ENCODE measurements around the gene KCNAB1. TPM values are rescaled to one million over a fixed set of nuclear protein-coding genes. Genes with fewer than 3 reads are reported as not detected.

The KCNAB1 gene
- total and polyA plus RNA-seq, 2 donors (not counting 3 experiments of a cell fraction or from before 2014, with no cell fraction given): 0.21 TPM; not detected in 1

- no peak for DNase-seq (ENCODE audit: low read depth, low spot score)
- no TSS peak for BruUV-seq (replicated peaks)
- CTCF ChIA-PET: interaction anchor here (0.8 to 2.3 kb wide), 6 partner anchors 9 to 223 kb away, joined by 3 to 17 read pairs (median 6); no protein-coding TSS in a partner anchor
- no peaks in the 10 kb centered on the region for H4K20me1 ChIP-seq (replicated peaks; ENCODE audit: control insufficient read depth, extremely low read depth, insufficient read depth, low read length)
- H3K4me3 ChIP-seq (replicated peaks in 1 of 3; ENCODE audit: insufficient read depth in 1 of 3, low read depth in 1 of 3, low read length in 3 of 3): no peak overlapping the region
- no peaks in the 10 kb centered on the region for H3K27me3 ChIP-seq (ENCODE audit: control insufficient read depth in 2 of 2, insufficient read depth in 2 of 2, low read length in 2 of 2)
- no peak overlapping the region for H2AFZ ChIP-seq (ENCODE audit: low read depth, low read length)
- TF ChIP-seq GATA2 (IDR thresholded peaks at IDR 0.05; ENCODE audit: insufficient read depth, insufficient read length, low read depth, low read length) (no peak), EZH2 (IDR thresholded peaks at IDR 0.05; ENCODE audit: borderline replicate concordance, low read depth, low read length, severe bottlenecking) (no peak), JUN (IDR thresholded peaks at IDR 0.05; ENCODE audit: borderline replicate concordance, insufficient read depth, insufficient read length, low read depth) (no peak), POLR2AphosphoS5 (IDR thresholded peaks at IDR 0.05; ENCODE audit: insufficient read depth, low read depth, low read length) (no peak)
- no peak overlapping the region for H3K4me2 ChIP-seq (ENCODE audit: insufficient read depth, low read length)
- dilution Hi-C loops (cut with MboI; ENCODE audit: extremely low pct_ligation_motif_present, low sequenced_read_pairs): no loop called here
- no peak overlapping the region for H3K9ac ChIP-seq (replicated peaks; ENCODE audit: extremely low read depth, insufficient read depth, low read length)
- no peaks in the 10 kb centered on the region for H3K79me2 ChIP-seq (ENCODE audit: control insufficient read depth, insufficient read depth, low read length)
- H3K9me1 ChIP-seq (replicated peaks; ENCODE audit: control insufficient read depth, extremely low read depth, insufficient read depth, low read length): no peaks in the 10 kb centered on the region
- no peaks in the 10 kb centered on the region for H3K4me1 ChIP-seq (ENCODE audit: control insufficient read depth, extremely low read depth, insufficient read depth, low read length)
- H3K9me3 ChIP-seq (replicated peaks; ENCODE audit: control insufficient read depth, insufficient read depth, low read length): no peaks in the 10 kb centered on the region
- intact Hi-C loops (cut with micrococcal nuclease): no loop called here
- no peak overlapping the region for H3K27ac ChIP-seq (ENCODE audit: insufficient read depth, low read depth, low read length)
- FAIRE-seq: no peak
- POLR2A ChIA-PET: no interaction called here
- H3K36me3 ChIP-seq (ENCODE audit: control insufficient read depth in 2 of 2, extremely low read depth in 1 of 2, insufficient read depth in 2 of 2, low read length in 2 of 2): no peaks in the 10 kb centered on the region
Observed at GRCh38 chr3:156373654-156374053, 253.3 kb downstream of the KCNAB1 start.

- no peak overlapping the region for H3K27ac ChIP-seq (ENCODE audit: insufficient read depth, low read depth, low read length)
- POLR2A ChIA-PET: no interaction called here
Observed at GRCh38 chr3:156376199-156376598, 255.8 kb downstream of the KCNAB1 start.

More at GRCh38 chr3:156376199-156376598, 255.8 kb downstream of the KCNAB1 start:
- H3K4me3 ChIP-seq (replicated peaks in 1 of 3; ENCODE audit: insufficient read depth in 1 of 3, low read depth in 1 of 3, low read length in 3 of 3): no peak overlapping the region
- H3K9ac ChIP-seq (replicated peaks; ENCODE audit: extremely low read depth, insufficient read depth, low read length): no peak overlapping the region
- no peaks in the 10 kb centered on the region for H3K79me2 ChIP-seq (ENCODE audit: control insufficient read depth, insufficient read depth, low read length)
- FAIRE-seq: no peak
- no peaks in the 10 kb centered on the region for H3K9me1 ChIP-seq (replicated peaks; ENCODE audit: control insufficient read depth, extremely low read depth, insufficient read depth, low read length)
- intact Hi-C loops (cut with micrococcal nuclease) (no loop called here), dilution Hi-C loops (cut with MboI; ENCODE audit: extremely low pct_ligation_motif_present, low sequenced_read_pairs) (no loop called here)
- no peak for DNase-seq (ENCODE audit: low read depth, low spot score)
- TF ChIP-seq FOS (IDR thresholded peaks at IDR 0.05; ENCODE audit: borderline replicate concordance, insufficient read depth, low read length): no peak
- H3K4me1 ChIP-seq (ENCODE audit: control insufficient read depth, extremely low read depth, insufficient read depth, low read length): no peaks in the 10 kb centered on the region
- H2AFZ ChIP-seq (ENCODE audit: low read depth, low read length): no peak overlapping the region
- no peak overlapping the region for H3K4me2 ChIP-seq (ENCODE audit: insufficient read depth, low read length)
- H3K27me3 ChIP-seq (ENCODE audit: control insufficient read depth in 2 of 2, insufficient read depth in 2 of 2, low read length in 2 of 2): no peaks in the 10 kb centered on the region
- CTCF ChIA-PET: interaction anchor here (1.1 to 2.0 kb wide), 2 partner anchors 16 to 51 kb away, joined by 3 to 5 read pairs; no protein-coding TSS in a partner anchor
- no peaks in the 10 kb centered on the region for H3K9me3 ChIP-seq (replicated peaks; ENCODE audit: control insufficient read depth, insufficient read depth, low read length)
- no peaks in the 10 kb centered on the region for H4K20me1 ChIP-seq (replicated peaks; ENCODE audit: control insufficient read depth, extremely low read depth, insufficient read depth, low read length)
- no TSS peak for BruUV-seq (replicated peaks)
- H3K36me3 ChIP-seq (ENCODE audit: control insufficient read depth in 2 of 2, extremely low read depth in 1 of 2, insufficient read depth in 2 of 2, low read length in 2 of 2): no peaks in the 10 kb centered on the region

All from endothelial cell of umbilical vein (primary cell).